GM13977 (cell line): Measurements from ENCODE around the gene ALX4.

Source experiments
- DNase-seq: peaks from one replicate; pipeline ENCODE4 v3.0.0; 2012; ENCODE audit warnings: low spot score
- CTCF ChIP-seq: IDR thresholded peaks from 2 replicates; pipeline ENCODE4 v1.5.1; 2012; ENCODE audit warnings: mild to moderate bottlenecking, control low read depth; ENCODE audit not compliant: insufficient read depth; ENCODE audit errors: extremely low read depth, missing control alignments
- in situ Hi-C: fragments of 300-500 bp; cut with MboI; formaldehyde crosslinking; loops from one replicate; pipeline ENCODE4 v1.12.0; 2022; ENCODE audit warnings: low sequenced_read_pairs, low pct_unique_long_range_greater_than_20kb, mixed read lengths, inconsistent platforms; ENCODE audit not compliant: unreplicated experiment

Gene ALX4

GRCh38 chr11:44332665-44333064, 22.7 kb upstream of the ALX4 start:
- in situ Hi-C loops, result no loop called here
- TF ChIP-seq CTCF, result no peak
- no peak for DNase-seq

GRCh38 chr11:44329472-44330230, 19.7 kb upstream of the ALX4 start:
- in situ Hi-C loops, result no loop called here
- no peak for TF ChIP-seq CTCF
- no peak for DNase-seq

GRCh38 chr11:44328138-44328660, 18.3 kb upstream of the ALX4 start:
- TF ChIP-seq CTCF, result no peak
- in situ Hi-C loops, result no loop called here
- DNase-seq, result no peak

- no peak for DNase-seq
- no peak for TF ChIP-seq CTCF
- in situ Hi-C loops, result no loop called here
Observed at GRCh38 chr11:44327730-44328129, 17.8 kb upstream of the ALX4 start.

GRCh38 chr11:44326615-44327475, 16.9 kb upstream of the ALX4 start:
- no peak for DNase-seq
- in situ Hi-C loops, result no loop called here

More at GRCh38 chr11:44326615-44327475, 16.9 kb upstream of the ALX4 start:
- TF ChIP-seq CTCF, result peak; percentile 7
